Measurements from ENCODE around the gene SIRPG.

DNA sequence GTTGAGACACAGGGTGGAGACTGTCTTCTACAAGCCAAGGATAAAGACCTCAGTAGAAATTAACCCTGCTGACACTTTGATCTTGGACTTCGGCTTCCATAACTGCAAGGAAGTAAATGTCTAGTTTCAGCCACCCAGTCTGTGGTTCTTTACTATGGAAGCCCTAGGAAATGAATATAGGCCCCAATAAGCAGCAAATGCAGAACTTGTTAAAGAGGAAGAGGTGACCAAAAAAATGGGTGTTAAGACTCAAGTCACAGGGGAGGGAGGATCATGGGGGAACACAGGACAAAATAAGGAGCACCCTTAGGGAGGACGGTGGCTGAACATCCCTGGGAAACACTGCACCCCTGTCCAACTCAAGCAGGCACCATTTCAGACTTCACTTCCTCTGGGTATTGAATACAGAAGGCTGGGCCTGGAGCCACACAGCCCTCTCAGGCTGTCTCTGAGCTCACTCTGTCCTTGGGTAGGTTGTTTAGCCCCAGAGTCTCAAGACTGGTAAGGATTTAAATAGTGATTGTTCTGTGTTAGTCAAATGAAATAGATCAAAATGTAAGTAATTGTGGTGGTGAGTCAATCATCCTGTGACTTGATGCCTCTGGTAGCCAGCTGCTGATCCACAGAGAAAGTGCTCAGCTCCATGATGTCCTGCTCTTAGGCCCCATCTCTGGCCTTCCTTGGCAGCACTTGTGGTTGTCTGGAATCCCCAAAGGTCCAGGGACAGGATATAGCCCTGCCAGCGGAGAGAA, 69.6 kb downstream of the SIRPG start:
- TF ChIP-seq, protein P1, sequence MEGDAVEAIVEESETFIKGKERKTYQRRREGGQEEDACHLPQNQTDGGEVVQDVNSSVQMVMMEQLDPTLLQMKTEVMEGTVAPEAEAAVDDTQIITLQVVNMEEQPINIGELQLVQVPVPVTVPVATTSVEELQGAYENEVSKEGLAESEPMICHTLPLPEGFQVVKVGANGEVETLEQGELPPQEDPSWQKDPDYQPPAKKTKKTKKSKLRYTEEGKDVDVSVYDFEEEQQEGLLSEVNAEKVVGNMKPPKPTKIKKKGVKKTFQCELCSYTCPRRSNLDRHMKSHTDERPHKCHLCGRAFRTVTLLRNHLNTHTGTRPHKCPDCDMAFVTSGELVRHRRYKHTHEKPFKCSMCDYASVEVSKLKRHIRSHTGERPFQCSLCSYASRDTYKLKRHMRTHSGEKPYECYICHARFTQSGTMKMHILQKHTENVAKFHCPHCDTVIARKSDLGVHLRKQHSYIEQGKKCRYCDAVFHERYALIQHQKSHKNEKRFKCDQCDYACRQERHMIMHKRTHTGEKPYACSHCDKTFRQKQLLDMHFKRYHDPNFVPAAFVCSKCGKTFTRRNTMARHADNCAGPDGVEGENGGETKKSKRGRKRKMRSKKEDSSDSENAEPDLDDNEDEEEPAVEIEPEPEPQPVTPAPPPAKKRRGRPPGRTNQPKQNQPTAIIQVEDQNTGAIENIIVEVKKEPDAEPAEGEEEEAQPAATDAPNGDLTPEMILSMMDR (IDR thresholded peaks at IDR 0.05), result no peak
- TF ChIP-seq POLR2A (IDR thresholded peaks at IDR 0.05) (no peak), POLR2AphosphoS5 (IDR thresholded peaks at IDR 0.05) (no peak)
